Nephron progenitor cell (in vitro differentiated cells): ENCODE results near the gene RNF103.
A peak's percentile ranks its signal among the peaks of the same experiment; 100 is the strongest.

Experiments
- DNase-seq: peaks from one replicate; pipeline ENCODE4 v3.0.0; 2021
- H3K27ac Mint-ChIP-seq: 2 replicates; pipeline ENCODE4 v1.8.0; 2021; ENCODE audit warnings: mild to moderate bottlenecking, moderate library complexity, mixed read lengths
- H3K27me3 Mint-ChIP-seq: 2 replicates; pipeline ENCODE4 v1.8.0; 2021; ENCODE audit warnings: mild to moderate bottlenecking, low read depth, mixed read lengths; ENCODE audit not compliant: poor library complexity
- H3K36me3 Mint-ChIP-seq: 2 replicates; pipeline ENCODE4 v1.8.0; 2021; ENCODE audit warnings: low read depth, mixed read lengths
- H3K4me1 Mint-ChIP-seq: 2 replicates; pipeline ENCODE4 v1.8.0; 2021; ENCODE audit warnings: mixed read lengths
- H3K4me3 Mint-ChIP-seq: 2 replicates; pipeline ENCODE4 v1.8.0; 2021; ENCODE audit warnings: mild to moderate bottlenecking, moderate library complexity, mixed read lengths
- H3K9me3 Mint-ChIP-seq: 2 replicates; pipeline ENCODE4 v1.8.0; 2021; ENCODE audit warnings: mild to moderate bottlenecking, moderate library complexity, mixed read lengths
- TF ChIP-seq, protein P1 (sequence below): fragments of 200-600 bp; sonication (generic); IDR thresholded peaks from 2 replicates; pipeline ENCODE4 v1.5.0; 2021; ENCODE audit warnings: antibody characterized with exemption

The RNF103 gene

DNA sequence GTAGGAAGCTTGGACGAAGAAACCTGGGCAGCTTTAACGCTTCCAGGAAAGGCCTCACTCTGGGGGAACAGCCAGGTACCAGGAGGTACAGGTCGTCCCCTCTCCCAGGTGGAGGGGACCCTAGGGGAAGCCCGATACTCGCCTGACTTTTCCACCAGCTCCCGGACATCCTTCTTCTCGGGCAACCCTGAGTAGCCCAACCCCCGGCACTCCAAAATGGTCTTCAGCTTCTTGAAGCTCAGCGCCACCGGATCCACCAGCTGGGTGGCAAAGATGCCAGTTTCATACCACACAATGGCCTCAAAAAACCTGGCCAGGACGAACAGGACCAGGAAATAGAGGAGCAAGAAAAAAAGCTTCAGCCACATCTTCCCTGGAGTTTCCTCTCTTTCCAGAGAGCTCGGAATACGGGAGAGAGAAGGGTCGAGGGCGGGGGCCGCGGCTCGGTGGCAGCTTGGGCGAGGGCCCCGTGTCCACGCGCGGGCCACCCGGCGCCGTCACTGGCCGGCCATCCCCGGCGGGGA lies 1.1 kb downstream of the RNF103 start:
- Mint-ChIP-seq H3K9me3 (no peaks in the 10 kb centered on the region), H3K4me1 (peaks cover 43% of the 10 kb centered on the region), H3K27me3 (peaks cover 3% of the 10 kb centered on the region), H3K27ac (peak overlapping the region; percentile 94), H3K4me3 (peak overlapping the region; percentile 98), H3K36me3 (peaks cover 21% of the 10 kb centered on the region)
- TF ChIP-seq, protein P1, sequence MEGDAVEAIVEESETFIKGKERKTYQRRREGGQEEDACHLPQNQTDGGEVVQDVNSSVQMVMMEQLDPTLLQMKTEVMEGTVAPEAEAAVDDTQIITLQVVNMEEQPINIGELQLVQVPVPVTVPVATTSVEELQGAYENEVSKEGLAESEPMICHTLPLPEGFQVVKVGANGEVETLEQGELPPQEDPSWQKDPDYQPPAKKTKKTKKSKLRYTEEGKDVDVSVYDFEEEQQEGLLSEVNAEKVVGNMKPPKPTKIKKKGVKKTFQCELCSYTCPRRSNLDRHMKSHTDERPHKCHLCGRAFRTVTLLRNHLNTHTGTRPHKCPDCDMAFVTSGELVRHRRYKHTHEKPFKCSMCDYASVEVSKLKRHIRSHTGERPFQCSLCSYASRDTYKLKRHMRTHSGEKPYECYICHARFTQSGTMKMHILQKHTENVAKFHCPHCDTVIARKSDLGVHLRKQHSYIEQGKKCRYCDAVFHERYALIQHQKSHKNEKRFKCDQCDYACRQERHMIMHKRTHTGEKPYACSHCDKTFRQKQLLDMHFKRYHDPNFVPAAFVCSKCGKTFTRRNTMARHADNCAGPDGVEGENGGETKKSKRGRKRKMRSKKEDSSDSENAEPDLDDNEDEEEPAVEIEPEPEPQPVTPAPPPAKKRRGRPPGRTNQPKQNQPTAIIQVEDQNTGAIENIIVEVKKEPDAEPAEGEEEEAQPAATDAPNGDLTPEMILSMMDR: no peak
- DNase-seq: peak; percentile 15

DNA sequence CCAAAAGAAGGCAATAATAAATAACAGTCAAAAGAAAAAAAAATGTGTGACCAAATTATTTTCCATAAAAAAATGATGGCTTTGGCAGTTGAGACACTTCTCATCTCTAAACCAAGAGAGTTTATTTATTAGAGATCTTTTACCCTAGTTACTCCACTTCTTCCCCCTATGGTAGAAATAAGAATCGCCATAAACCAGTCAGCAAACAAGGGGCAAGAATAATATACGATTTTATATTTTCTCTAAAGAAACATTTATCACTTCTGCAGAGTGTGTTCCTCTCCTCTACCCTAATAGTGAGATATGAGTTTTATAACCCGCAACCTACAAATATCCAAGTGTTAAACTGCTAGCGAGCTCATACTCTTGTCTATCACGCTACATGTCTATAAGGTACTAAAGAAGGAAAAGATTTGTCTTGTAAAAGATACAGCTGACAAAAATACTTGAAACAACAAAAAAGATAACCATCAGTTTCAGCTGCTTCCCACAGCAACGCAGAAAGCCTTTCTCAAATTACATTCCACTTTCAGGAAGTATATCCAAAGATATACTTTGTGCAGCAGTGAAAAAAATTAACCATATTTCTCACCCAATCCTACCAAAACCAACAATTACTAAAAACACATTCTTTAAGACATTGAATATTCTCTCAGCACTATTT lies 2.3 kb downstream of the RNF103 start:
- no peak for DNase-seq
- H3K9me3 Mint-ChIP-seq: no peaks in the 10 kb centered on the region
- peaks cover 3% of the 10 kb centered on the region for H3K27me3 Mint-ChIP-seq
- peaks cover 28% of the 10 kb centered on the region for H3K36me3 Mint-ChIP-seq
- H3K4me3 Mint-ChIP-seq: peak overlapping the region; percentile 98
- TF ChIP-seq, protein P1: no peak
- no peak overlapping the region for H3K27ac Mint-ChIP-seq
- peaks cover 43% of the 10 kb centered on the region for H3K4me1 Mint-ChIP-seq

DNA sequence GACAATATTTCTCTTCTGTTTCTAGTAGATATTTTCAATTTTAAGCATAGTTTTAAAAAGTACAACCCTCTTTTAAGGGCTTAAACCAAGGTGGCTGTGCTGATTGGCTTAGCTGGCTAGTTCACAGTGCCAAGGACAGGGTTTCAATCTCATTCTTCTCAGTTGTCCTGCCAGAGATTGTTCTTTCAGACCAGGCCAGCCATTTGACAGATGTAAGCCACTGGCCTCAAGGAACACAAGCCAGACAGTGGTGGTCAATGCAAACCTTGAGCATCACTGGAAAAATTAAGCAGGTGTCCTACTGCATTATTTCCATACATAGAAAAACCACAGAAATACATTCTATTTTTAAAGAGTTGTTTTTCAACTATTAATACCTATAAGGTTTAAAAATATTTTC lies 5.9 kb downstream of the RNF103 start:
- Mint-ChIP-seq H3K36me3 (peaks cover 57% of the 10 kb centered on the region), H3K27me3 (no peaks in the 10 kb centered on the region), H3K4me3 (no peak overlapping the region), H3K4me1 (peaks cover 28% of the 10 kb centered on the region), H3K9me3 (no peaks in the 10 kb centered on the region), H3K27ac (no peak overlapping the region)
- DNase-seq: no peak
- TF ChIP-seq, protein P1: no peak

DNA sequence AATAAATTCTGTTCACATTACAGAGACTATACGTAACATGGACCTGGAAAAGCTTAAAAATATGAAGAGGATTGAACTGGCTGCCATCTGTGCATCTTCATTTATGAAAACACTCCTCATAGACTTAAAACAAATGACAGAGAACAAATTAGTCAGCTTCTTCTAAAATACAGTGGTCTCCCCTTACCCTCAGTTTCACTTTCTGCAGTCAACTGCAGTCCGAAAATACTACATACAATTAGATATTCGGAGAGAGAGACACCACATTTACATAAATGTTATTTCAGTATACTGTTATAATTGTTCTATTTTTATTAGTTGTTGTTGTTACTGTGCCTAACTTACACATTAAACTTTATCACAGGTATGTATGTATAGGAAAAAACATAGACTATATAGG lies 6.5 kb downstream of the RNF103 start:
- no peak overlapping the region for H3K27ac Mint-ChIP-seq
- peaks cover 57% of the 10 kb centered on the region for H3K36me3 Mint-ChIP-seq
- no peak for DNase-seq
- no peaks in the 10 kb centered on the region for H3K27me3 Mint-ChIP-seq
- no peaks in the 10 kb centered on the region for H3K9me3 Mint-ChIP-seq
- TF ChIP-seq, protein P1: no peak
- H3K4me3 Mint-ChIP-seq: no peak overlapping the region
- peaks cover 26% of the 10 kb centered on the region for H3K4me1 Mint-ChIP-seq

DNA sequence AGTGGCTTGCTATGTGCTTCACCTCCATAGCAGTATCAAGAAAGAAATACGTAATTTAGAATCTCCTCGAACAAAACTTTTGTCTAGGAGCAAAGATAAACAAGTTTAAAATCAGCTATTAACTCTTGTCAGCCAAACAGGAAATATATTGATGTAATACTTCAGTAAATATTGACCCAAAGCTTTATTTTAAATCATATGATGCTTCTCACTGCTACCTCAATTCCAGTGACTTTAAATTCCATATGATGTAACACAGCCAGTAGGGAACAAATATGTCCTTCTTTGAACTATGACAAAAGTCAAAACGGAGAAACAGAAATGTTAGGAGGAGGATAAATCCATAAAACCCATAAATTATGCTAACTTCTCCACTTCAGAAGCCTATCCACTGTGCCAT lies 7.2 kb downstream of the RNF103 start:
- H3K4me1 Mint-ChIP-seq: peaks cover 19% of the 10 kb centered on the region
- no peaks in the 10 kb centered on the region for H3K27me3 Mint-ChIP-seq
- H3K27ac Mint-ChIP-seq: no peak overlapping the region
- H3K4me3 Mint-ChIP-seq: no peak overlapping the region
- no peak for DNase-seq
- no peaks in the 10 kb centered on the region for H3K9me3 Mint-ChIP-seq
- H3K36me3 Mint-ChIP-seq: peaks cover 61% of the 10 kb centered on the region
- TF ChIP-seq, protein P1: no peak

DNA sequence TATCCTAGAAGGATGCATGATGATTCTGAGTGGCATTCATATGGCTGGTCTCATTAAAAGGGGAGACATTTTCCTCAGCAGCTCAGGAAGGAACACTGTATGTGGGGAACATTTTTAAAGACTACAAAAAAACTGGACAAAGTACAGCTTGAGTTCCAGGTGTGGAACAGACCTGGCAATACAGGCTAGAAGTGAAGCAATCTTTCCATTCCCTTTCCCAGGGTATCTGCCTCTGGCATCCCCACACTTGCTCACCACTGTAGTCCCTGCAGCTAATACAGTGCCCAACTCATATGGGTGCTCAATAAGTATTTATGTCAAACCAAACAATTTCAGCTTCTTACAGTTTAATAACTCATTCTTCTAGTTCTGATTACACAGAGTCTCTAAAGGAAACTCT lies 8.1 kb downstream of the RNF103 start:
- no peak for DNase-seq
- Mint-ChIP-seq H3K27me3 (no peaks in the 10 kb centered on the region), H3K4me3 (no peak overlapping the region), H3K27ac (no peak overlapping the region), H3K9me3 (no peaks in the 10 kb centered on the region), H3K4me1 (peaks cover 10% of the 10 kb centered on the region), H3K36me3 (peaks cover 70% of the 10 kb centered on the region)
- TF ChIP-seq, protein P1: no peak
